ENCODE measurements around the gene KIF26B. TPM values are rescaled to one million over a fixed set of nuclear protein-coding genes. Genes with fewer than 3 reads are reported as not detected.

The KIF26B gene
- total and polyA plus RNA-seq, 2 experiments from 2014 or later, result 0.03 to 0.76 TPM

GRCh38 chr1:245373131-245373530 is 218.3 kb downstream of the KIF26B start:
- H3K27ac ChIP-seq (ENCODE audit: low read depth), result no peak overlapping the region
- 0 out of 2 replicates have a peak, but pooled peaks cover 5% of the 10 kb centered on the region for H3K36me3 ChIP-seq (ENCODE audit: insufficient read depth)
- H3K4me2 ChIP-seq, result no peak overlapping the region
- H3K27me3 Mint-ChIP-seq (ENCODE audit: insufficient read depth, low read depth, poor library complexity), result peaks cover 1% of the 10 kb centered on the region
- no peak overlapping the region for H3K4me3 ChIP-seq
- H3K4me1 ChIP-seq (ENCODE audit: insufficient read depth), result peaks cover 8% of the 10 kb centered on the region; the same call in 1 of the 2 replicates
- ATAC-seq (no peak), DNase-seq (ENCODE audit: low spot score) (no peak)
- H3K9me2 ChIP-seq (ENCODE audit: insufficient read depth), result 0 out of 2 replicates have a peak, but pooled peaks cover 3% of the 10 kb centered on the region
- H3K27ac Mint-ChIP-seq, result no peak overlapping the region
- no peaks in the 10 kb centered on the region for H3K79me2 ChIP-seq (replicated peaks; ENCODE audit: insufficient read depth)
- TF ChIP-seq, protein P1, sequence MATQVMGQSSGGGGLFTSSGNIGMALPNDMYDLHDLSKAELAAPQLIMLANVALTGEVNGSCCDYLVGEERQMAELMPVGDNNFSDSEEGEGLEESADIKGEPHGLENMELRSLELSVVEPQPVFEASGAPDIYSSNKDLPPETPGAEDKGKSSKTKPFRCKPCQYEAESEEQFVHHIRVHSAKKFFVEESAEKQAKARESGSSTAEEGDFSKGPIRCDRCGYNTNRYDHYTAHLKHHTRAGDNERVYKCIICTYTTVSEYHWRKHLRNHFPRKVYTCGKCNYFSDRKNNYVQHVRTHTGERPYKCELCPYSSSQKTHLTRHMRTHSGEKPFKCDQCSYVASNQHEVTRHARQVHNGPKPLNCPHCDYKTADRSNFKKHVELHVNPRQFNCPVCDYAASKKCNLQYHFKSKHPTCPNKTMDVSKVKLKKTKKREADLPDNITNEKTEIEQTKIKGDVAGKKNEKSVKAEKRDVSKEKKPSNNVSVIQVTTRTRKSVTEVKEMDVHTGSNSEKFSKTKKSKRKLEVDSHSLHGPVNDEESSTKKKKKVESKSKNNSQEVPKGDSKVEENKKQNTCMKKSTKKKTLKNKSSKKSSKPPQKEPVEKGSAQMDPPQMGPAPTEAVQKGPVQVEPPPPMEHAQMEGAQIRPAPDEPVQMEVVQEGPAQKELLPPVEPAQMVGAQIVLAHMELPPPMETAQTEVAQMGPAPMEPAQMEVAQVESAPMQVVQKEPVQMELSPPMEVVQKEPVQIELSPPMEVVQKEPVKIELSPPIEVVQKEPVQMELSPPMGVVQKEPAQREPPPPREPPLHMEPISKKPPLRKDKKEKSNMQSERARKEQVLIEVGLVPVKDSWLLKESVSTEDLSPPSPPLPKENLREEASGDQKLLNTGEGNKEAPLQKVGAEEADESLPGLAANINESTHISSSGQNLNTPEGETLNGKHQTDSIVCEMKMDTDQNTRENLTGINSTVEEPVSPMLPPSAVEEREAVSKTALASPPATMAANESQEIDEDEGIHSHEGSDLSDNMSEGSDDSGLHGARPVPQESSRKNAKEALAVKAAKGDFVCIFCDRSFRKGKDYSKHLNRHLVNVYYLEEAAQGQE (IDR thresholded peaks at IDR 0.05; ENCODE audit: unreplicated experiment), result no peak
- TF ChIP-seq EZH2 (IDR thresholded peaks at IDR 0.05; ENCODE audit: low read depth, unreplicated experiment) (no peak), ZNF331 (CRISPR knock-in tag; IDR thresholded peaks at IDR 0.05; ENCODE audit: low read depth) (no peak), ZNF462 (CRISPR knock-in tag; IDR thresholded peaks at IDR 0.05) (no peak), CREB1 (CRISPR knock-in tag; IDR thresholded peaks at IDR 0.05; ENCODE audit: low read depth) (no peak), POLR2AphosphoS5 (IDR thresholded peaks at IDR 0.05; ENCODE audit: low read depth) (no peak), JUNB (IDR thresholded peaks at IDR 0.05; ENCODE audit: unreplicated experiment) (no peak), NANOG (IDR thresholded peaks at IDR 0.05; ENCODE audit: borderline replicate concordance) (no peak), EZH2phosphoT487 (IDR thresholded peaks at IDR 0.05; ENCODE audit: unreplicated experiment) (no peak), ZNF114 (CRISPR knock-in tag; IDR thresholded peaks at IDR 0.05) (no peak), STAT1 (IDR thresholded peaks at IDR 0.05; ENCODE audit: unreplicated experiment) (no peak)
- TF ChIP-seq, protein P2, sequence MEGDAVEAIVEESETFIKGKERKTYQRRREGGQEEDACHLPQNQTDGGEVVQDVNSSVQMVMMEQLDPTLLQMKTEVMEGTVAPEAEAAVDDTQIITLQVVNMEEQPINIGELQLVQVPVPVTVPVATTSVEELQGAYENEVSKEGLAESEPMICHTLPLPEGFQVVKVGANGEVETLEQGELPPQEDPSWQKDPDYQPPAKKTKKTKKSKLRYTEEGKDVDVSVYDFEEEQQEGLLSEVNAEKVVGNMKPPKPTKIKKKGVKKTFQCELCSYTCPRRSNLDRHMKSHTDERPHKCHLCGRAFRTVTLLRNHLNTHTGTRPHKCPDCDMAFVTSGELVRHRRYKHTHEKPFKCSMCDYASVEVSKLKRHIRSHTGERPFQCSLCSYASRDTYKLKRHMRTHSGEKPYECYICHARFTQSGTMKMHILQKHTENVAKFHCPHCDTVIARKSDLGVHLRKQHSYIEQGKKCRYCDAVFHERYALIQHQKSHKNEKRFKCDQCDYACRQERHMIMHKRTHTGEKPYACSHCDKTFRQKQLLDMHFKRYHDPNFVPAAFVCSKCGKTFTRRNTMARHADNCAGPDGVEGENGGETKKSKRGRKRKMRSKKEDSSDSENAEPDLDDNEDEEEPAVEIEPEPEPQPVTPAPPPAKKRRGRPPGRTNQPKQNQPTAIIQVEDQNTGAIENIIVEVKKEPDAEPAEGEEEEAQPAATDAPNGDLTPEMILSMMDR (conservative IDR thresholded peaks at IDR 0.05; ENCODE audit: low read depth in 2 of 2), result no peak
- TF ChIP-seq, protein P3, sequence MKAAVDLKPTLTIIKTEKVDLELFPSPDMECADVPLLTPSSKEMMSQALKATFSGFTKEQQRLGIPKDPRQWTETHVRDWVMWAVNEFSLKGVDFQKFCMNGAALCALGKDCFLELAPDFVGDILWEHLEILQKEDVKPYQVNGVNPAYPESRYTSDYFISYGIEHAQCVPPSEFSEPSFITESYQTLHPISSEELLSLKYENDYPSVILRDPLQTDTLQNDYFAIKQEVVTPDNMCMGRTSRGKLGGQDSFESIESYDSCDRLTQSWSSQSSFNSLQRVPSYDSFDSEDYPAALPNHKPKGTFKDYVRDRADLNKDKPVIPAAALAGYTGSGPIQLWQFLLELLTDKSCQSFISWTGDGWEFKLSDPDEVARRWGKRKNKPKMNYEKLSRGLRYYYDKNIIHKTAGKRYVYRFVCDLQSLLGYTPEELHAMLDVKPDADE (IDR thresholded peaks at IDR 0.05), result no peak
- peaks cover 9% of the 10 kb centered on the region for H3K4me1 Mint-ChIP-seq
- peaks cover 14% of the 10 kb centered on the region for H3K9me3 Mint-ChIP-seq
- no peaks in the 10 kb centered on the region for H3K27me3 ChIP-seq (ENCODE audit: insufficient read depth)
- H2AFZ ChIP-seq, result no peak overlapping the region
- no peak overlapping the region for H3K4me3 Mint-ChIP-seq
- H3F3A ChIP-seq (replicated peaks; ENCODE audit: low read depth), result no peaks in the 10 kb centered on the region; the same call in 1 of the 2 replicates
- no peaks in the 10 kb centered on the region for H4K20me1 ChIP-seq (replicated peaks; ENCODE audit: insufficient read depth)
- 0 out of 3 replicates have a peak, but pooled peaks cover 7% of the 10 kb centered on the region for H3K36me3 Mint-ChIP-seq (ENCODE audit: low read depth)
